Kidney (tissue), 14 donors: ENCODE measurements around the gene PPT1. TPM values are rescaled to one million over a fixed set of nuclear protein-coding genes. Genes with fewer than 3 reads are reported as not detected.

Experiments used
- DNase-seq, 5 donors: peaks; one replicate each; pipeline ENCODE4 v3.0.0-alpha.2; 2013 to 2020
- FAIRE-seq: peaks from 2 replicates; lab custom pipeline; 2012; peaks lifted over from hg19 to GRCh38; lab: Jason Lieb, UNC
- H3K27ac ChIP-seq, 2 donors: one replicate each; pipeline ENCODE4 v1.7.0; 2013; ENCODE audit warnings: low read depth in 2 of 2, low read length in 2 of 2, inconsistent platforms in 1 of 2
- H3K27me3 ChIP-seq: one replicate; pipeline ENCODE4 v1.7.1; 2013; ENCODE audit warnings: low read length, inconsistent platforms; ENCODE audit not compliant: control insufficient read depth, insufficient read depth
- H3K36me3 ChIP-seq, 3 donors: one replicate each; pipeline versions ENCODE4 v1.7.0 to v1.7.1; 2013; ENCODE audit warnings: low read length in 3 of 3, control low read depth in 1 of 3, inconsistent platforms in 1 of 3; ENCODE audit not compliant: insufficient read depth in 3 of 3, control insufficient read depth in 2 of 3
- H3K4me1 ChIP-seq, 3 donors: one replicate each; pipeline versions ENCODE4 v1.7.0 to v1.7.1; 2013; ENCODE audit warnings: low read length in 3 of 3, inconsistent platforms in 1 of 3, low read depth in 1 of 3; ENCODE audit not compliant: control insufficient read depth in 2 of 3, insufficient read depth in 2 of 3
- H3K4me3 ChIP-seq, 3 donors: one replicate each; pipeline versions ENCODE4 v1.7.0 to v1.8.1; 2013; ENCODE audit warnings: low read length in 3 of 3, control low read depth in 1 of 3, inconsistent platforms in 1 of 3
- H3K9ac ChIP-seq, 3 donors: one replicate each; pipeline versions ENCODE4 v1.7.0 to v1.7.1; 2013; ENCODE audit warnings: low read length in 3 of 3, control low read depth in 1 of 3, inconsistent platforms in 1 of 3
- H3K9me3 ChIP-seq, 3 donors: one replicate each; pipeline versions ENCODE4 v1.7.0 to v1.7.1; 2013; ENCODE audit warnings: low read length in 3 of 3, control low read depth in 1 of 3, inconsistent platforms in 1 of 3; ENCODE audit not compliant: control insufficient read depth in 2 of 3, insufficient read depth in 1 of 3
- CTCF ChIP-seq: IDR thresholded peaks from 3 replicates; pipeline ENCODE4 v1.5.1; 2012; ENCODE audit warnings: mild to moderate bottlenecking, moderate library complexity, borderline replicate concordance; ENCODE audit not compliant: insufficient read depth; ENCODE audit errors: extremely low read depth
- intact Hi-C: fragments of 100-400 bp; cut with DNase I; formaldehyde crosslinking; loops from one replicate; pipeline ENCODE4 v1.11.1; 2022
- polyA plus RNA-seq: library from polyadenylated mRNA; stranded (reverse); fragments of 350-450 nt; fragmentation: Illumina TruSeq; extraction: RNeasy Lipid Tissue Mini Kit (QIAGEN cat#74804); gene quantifications from one replicate; pipeline ENCODE4 v1.2.3, GENCODE V29; 2014; ENCODE audit warnings: low read depth, low replicate concordance; ENCODE audit not compliant: insufficient read depth
- total RNA-seq: library from RNA; stranded (reverse); fragmentation: NEBNext Ultra II Directional; extraction: Animal tissue kit (Norgen Biotek cat#: 25700); gene quantifications from one replicate; pipeline ENCODE4 v1.2.1, GENCODE V29; 2021
- donor health status: control.
- donor health status: control.
- donor health status: control.
- donor health status: control.
- donor health status: control.
- donor health status: DM: yes; HTN: yes; CAD: no.
- donor health status: Normal renal cell carcinoma (clear cell type).

PPT1 gene
- total and polyA plus RNA-seq, 2 donors from 2014 or later: 95.5 to 110 TPM

- no peak for FAIRE-seq
- Histone ChIP-seq H3K4me3 (no peak overlapping the region), H3K27ac (no peak overlapping the region), H3K27me3 (no peaks in the 10 kb centered on the region), H3K36me3 (peaks cover 17 to 73% (median 64%) of the 10 kb centered on the region in 3 donors), H3K9ac (no peak overlapping the region), H3K9me3 (no peaks in the 10 kb centered on the region), H3K4me1 (no peaks in the 10 kb centered on the region)
- intact Hi-C loops: no loop called here
- TF ChIP-seq CTCF: no peak
- no peak for DNase-seq
Measured at GRCh38 chr1:40064797-40065499, 32.1 kb downstream of the PPT1 start.

- Histone ChIP-seq H3K36me3 (peaks cover 11 to 47% (median 37%) of the 10 kb centered on the region in 3 donors), H3K4me1 (peaks cover 0 to 10% (median 7%) of the 10 kb centered on the region in 3 donors), H3K9me3 (no peaks in the 10 kb centered on the region), H3K27ac (peak overlapping the region; percentile 3 to 74), H3K9ac (no peak overlapping the region), H3K27me3 (no peaks in the 10 kb centered on the region), H3K4me3 (no peak overlapping the region)
- DNase-seq (no peak), FAIRE-seq (no peak)
- no peak for TF ChIP-seq CTCF
- intact Hi-C loops: no loop called here
Measured at GRCh38 chr1:40059960-40060750, 36.9 kb downstream of the PPT1 start.

GRCh38 chr1:40059338-40059959 is 37.6 kb downstream of the PPT1 start:
- DNase-seq: no peak
- Histone ChIP-seq H3K4me1 (peaks cover 0 to 10% (median 7%) of the 10 kb centered on the region in 3 donors), H3K9ac (no peak overlapping the region), H3K4me3 (no peak overlapping the region), H3K36me3 (peaks cover 9 to 40% (median 29%) of the 10 kb centered on the region in 3 donors), H3K27me3 (no peaks in the 10 kb centered on the region), H3K27ac (peak overlapping the region in 1 of 2 donors; percentile 74), H3K9me3 (no peaks in the 10 kb centered on the region)
- intact Hi-C loops: no loop called here
- no peak for TF ChIP-seq CTCF
- no peak for FAIRE-seq
